Neutrophil (primary cell): ENCODE data around the gene PIGH.
A peak's percentile ranks its signal among the peaks of the same experiment; 100 is the strongest.

Source experiments
- H3K27ac ChIP-seq: fragments of 200-600 bp; sonication (generic); 2 replicates; pipeline ENCODE4 v1.5.1; 2016; ENCODE audit warnings: mild to moderate bottlenecking, moderate library complexity
- H3K27me3 ChIP-seq: fragments of 200-600 bp; sonication (generic); 2 replicates; pipeline ENCODE4 v1.6.0; 2016; ENCODE audit warnings: mild to moderate bottlenecking
- H3K36me3 ChIP-seq: fragments of 200-600 bp; sonication (generic); 2 replicates; pipeline ENCODE4 v1.5.1; 2017
- H3K4me1 ChIP-seq, 2 experiments: fragments of 200-600 bp in 1 of 2; sonication (generic) in 1 of 2; 1 replicate in 1 of 2; 2 replicates in 1 of 2; pipeline versions ENCODE4 v1.5.1 to v1.6.1; 2013 to 2016; ENCODE audit warnings: low read depth in 1 of 2, low read length in 1 of 2, mild to moderate bottlenecking in 1 of 2, moderate library complexity in 1 of 2; ENCODE audit not compliant: control insufficient read depth in 1 of 2, insufficient read depth in 1 of 2
- H3K4me3 ChIP-seq, 2 experiments: fragments of 200-600 bp in 1 of 2; sonication (generic) in 1 of 2; 1 replicate in 1 of 2; 2 replicates in 1 of 2; pipeline ENCODE4 v1.5.1; 2013 to 2016; ENCODE audit warnings: low read depth in 1 of 2, low read length in 1 of 2, mild to moderate bottlenecking in 1 of 2, moderate library complexity in 1 of 2
- H3K9me3 ChIP-seq: fragments of 200-600 bp; sonication (generic); 2 replicates; pipeline ENCODE4 v1.5.1; 2016
- CTCF ChIP-seq: fragments of 200-600 bp; sonication (generic); IDR thresholded peaks from 2 replicates; pipeline ENCODE4 v1.5.1; 2016; ENCODE audit warnings: antibody characterized with exemption

Gene PIGH

GRCh38 chr14:67589204-67589770 is 10.8 kb downstream of the PIGH start:
- no peaks in the 10 kb centered on the region for H3K4me1 ChIP-seq
- peaks cover 48% of the 10 kb centered on the region for H3K36me3 ChIP-seq
- no peaks in the 10 kb centered on the region for H3K9me3 ChIP-seq
- no peak overlapping the region for H3K4me3 ChIP-seq
- H3K27ac ChIP-seq, result no peak overlapping the region
- no peaks in the 10 kb centered on the region for H3K27me3 ChIP-seq
- no peak for TF ChIP-seq CTCF

- Histone ChIP-seq H3K36me3 (peaks cover 24% of the 10 kb centered on the region), H3K4me1 (no peaks in the 10 kb centered on the region), H3K4me3 (no peak overlapping the region), H3K27ac (no peak overlapping the region), H3K27me3 (no peaks in the 10 kb centered on the region), H3K9me3 (no peaks in the 10 kb centered on the region)
- no peak for TF ChIP-seq CTCF
Measured at GRCh38 chr14:67586369-67586768, 13.7 kb downstream of the PIGH start.

- Histone ChIP-seq H3K4me3 (no peak overlapping the region), H3K36me3 (peaks cover 15% of the 10 kb centered on the region), H3K27ac (no peak overlapping the region), H3K27me3 (no peaks in the 10 kb centered on the region), H3K9me3 (no peaks in the 10 kb centered on the region), H3K4me1 (no peaks in the 10 kb centered on the region)
- TF ChIP-seq CTCF, result no peak
Measured at GRCh38 chr14:67584978-67585377, 15.1 kb downstream of the PIGH start.

GRCh38 chr14:67583711-67584644 is 16.1 kb downstream of the PIGH start:
- H3K4me3 ChIP-seq, result no peak overlapping the region
- no peak overlapping the region for H3K27ac ChIP-seq
- no peaks in the 10 kb centered on the region for H3K4me1 ChIP-seq
- peaks cover 11% of the 10 kb centered on the region for H3K36me3 ChIP-seq
- no peaks in the 10 kb centered on the region for H3K9me3 ChIP-seq
- TF ChIP-seq CTCF, result peak; percentile 27
- no peaks in the 10 kb centered on the region for H3K27me3 ChIP-seq

GRCh38 chr14:67582061-67582460 is 18.0 kb downstream of the PIGH start:
- H3K27ac ChIP-seq, result no peak overlapping the region
- H3K4me1 ChIP-seq, result no peaks in the 10 kb centered on the region
- no peak overlapping the region for H3K4me3 ChIP-seq
- no peaks in the 10 kb centered on the region for H3K9me3 ChIP-seq
- TF ChIP-seq CTCF, result no peak
- no peaks in the 10 kb centered on the region for H3K36me3 ChIP-seq
- H3K27me3 ChIP-seq, result no peaks in the 10 kb centered on the region
